ENCODE results near the gene TOP1.

The TOP1 gene

GRCh38 chr20:41152108-41152757 is 123.6 kb downstream of the TOP1 start:
- no peak for DNase-seq

GRCh38 chr20:41154436-41155176 is 126.0 kb downstream of the TOP1 start:
- DNase-seq = no peak

- DNase-seq = no peak
Measured at GRCh38 chr20:41155261-41155660, 126.6 kb downstream of the TOP1 start.

GRCh38 chr20:41158082-41158625 is 129.5 kb downstream of the TOP1 start:
- DNase-seq = no peak

- no peak for DNase-seq
Measured at GRCh38 chr20:41159547-41159946, 130.9 kb downstream of the TOP1 start.

GRCh38 chr20:41160686-41161085 is 132.1 kb downstream of the TOP1 start:
- DNase-seq = no peak

GRCh38 chr20:41161886-41162285 is 133.3 kb downstream of the TOP1 start:
- no peak for DNase-seq

GRCh38 chr20:41162396-41162795 is 133.8 kb downstream of the TOP1 start:
- no peak for DNase-seq

- DNase-seq = no peak
Measured at GRCh38 chr20:41163821-41164220, 135.2 kb downstream of the TOP1 start.

GRCh38 chr20:41165001-41165882 is 136.6 kb downstream of the TOP1 start:
- DNase-seq = no peak

- no peak for DNase-seq
Measured at GRCh38 chr20:41166201-41167117, 137.8 kb downstream of the TOP1 start.

GRCh38 chr20:41167118-41167470 is 138.5 kb downstream of the TOP1 start:
- DNase-seq = no peak

- no peak for DNase-seq
Measured at GRCh38 chr20:41167481-41168253, 139.0 kb downstream of the TOP1 start.

- DNase-seq = no peak
Measured at GRCh38 chr20:41168281-41169161, 139.9 kb downstream of the TOP1 start.

- no peak for DNase-seq
Measured at GRCh38 chr20:41169162-41169690, 140.6 kb downstream of the TOP1 start.

- DNase-seq = no peak
Measured at GRCh38 chr20:41169791-41170351, 141.2 kb downstream of the TOP1 start.

GRCh38 chr20:41170386-41171105 is 141.9 kb downstream of the TOP1 start:
- DNase-seq = no peak

GRCh38 chr20:41171736-41172295 is 143.2 kb downstream of the TOP1 start:
- DNase-seq = no peak
